ENCODE data around the gene NPAS2. TPM values are rescaled to one million over a fixed set of nuclear protein-coding genes. Genes with fewer than 3 reads are reported as not detected.

Gene NPAS2
- total and polyA plus RNA-seq, 2 of the 8 experiments (the other 6 are each of a cell fraction or from before 2014, with no cell fraction given), result 1.8 to 1.9 TPM

GRCh38 chr2:100870652-100871531, 51.0 kb downstream of the NPAS2 start (continued):
- TF ChIP-seq CTCF (IDR thresholded peaks at IDR 0.05; ENCODE audit: control extremely low read depth in 1 of 3, insufficient read depth in 1 of 3, low read depth in 1 of 3, low read length in 3 of 3) (peak in 2 of 3 experiments; percentile 55 to 64; a peak in 3 of 4 replicates), SP4 (IDR thresholded peaks at IDR 0.05; ENCODE audit: low read length) (no peak), E2F6 (IDR thresholded peaks at IDR 0.05) (no peak), YY1 (IDR thresholded peaks at IDR 0.05; ENCODE audit: low read depth, low read length) (no peak), RNF2 (IDR thresholded peaks at IDR 0.05; ENCODE audit: borderline replicate concordance, low read depth, low read length, missing control alignments, poor library complexity, severe bottlenecking) (no peak)

All from H1 (cell line).